Karpas-422 (cell line): ENCODE data around the gene BEND4. TPM values are rescaled to one million over a fixed set of nuclear protein-coding genes. Genes with fewer than 3 reads are reported as not detected.

Source experiments
- DNase-seq: peaks from one replicate; pipeline ENCODE4 v3.0.0-alpha.2; 2015
- H2AFZ ChIP-seq: fragments of 200-600 bp; sonication (generic); 2 replicates; pipeline ENCODE4 v1.6.1; 2014; ENCODE audit warnings: antibody characterized with exemption, low read length, mixed read lengths
- H3K27ac ChIP-seq: fragments of 200-600 bp; sonication (generic); 2 replicates; pipeline ENCODE4 v1.5.1; 2014; ENCODE audit warnings: mild to moderate bottlenecking, low read length, moderate library complexity
- H3K27me3 ChIP-seq: fragments of 200-600 bp; sonication (generic); 2 replicates; pipeline ENCODE4 v1.6.1; 2014; ENCODE audit warnings: low read length, mixed read lengths
- H3K36me3 ChIP-seq: fragments of 200-600 bp; sonication (generic); 2 replicates; pipeline ENCODE4 v1.6.1; 2014; ENCODE audit warnings: low read length, mixed read lengths; ENCODE audit not compliant: insufficient read depth
- H3K4me1 ChIP-seq: fragments of 200-600 bp; sonication (generic); 2 replicates; pipeline ENCODE4 v1.6.1; 2014; ENCODE audit warnings: mild to moderate bottlenecking, low read length, mixed read lengths
- H3K4me2 ChIP-seq: fragments of 200-600 bp; sonication (generic); 2 replicates; pipeline ENCODE4 v1.6.1; 2014; ENCODE audit warnings: low read length, low read depth, mild to moderate bottlenecking; ENCODE audit not compliant: poor library complexity, severe bottlenecking
- H3K4me3 ChIP-seq: fragments of 200-600 bp; sonication (generic); 2 replicates; pipeline ENCODE4 v1.5.1; 2014; ENCODE audit warnings: mild to moderate bottlenecking, antibody characterized with exemption, low read length, mixed read lengths
- H3K79me2 ChIP-seq: fragments of 200-600 bp; sonication (generic); 2 replicates; pipeline ENCODE4 v1.6.1; 2014; ENCODE audit warnings: mild to moderate bottlenecking, low read length, mixed read lengths
- H3K9ac ChIP-seq: fragments of 200-600 bp; sonication (generic); 2 replicates; pipeline ENCODE4 v1.6.0; 2014; ENCODE audit warnings: low read length
- H3K9me2 ChIP-seq: fragments of 200-600 bp; sonication (generic), shearing (Covaris generic); replicated peaks from 2 replicates; pipeline ENCODE4 v1.6.0; 2014; ENCODE audit warnings: mild to moderate bottlenecking, low read length, moderate library complexity; ENCODE audit not compliant: insufficient read depth
- H3K9me3 ChIP-seq: fragments of 300-700, 200-600 bp; sonication (generic); 2 replicates; pipeline ENCODE4 v1.6.1; 2014; ENCODE audit warnings: low read length, mixed read lengths
- H4K20me1 ChIP-seq: fragments of 200-600 bp; sonication (generic); 2 replicates; pipeline ENCODE4 v1.6.1; 2014; ENCODE audit warnings: mild to moderate bottlenecking, antibody characterized with exemption, low read length, low read depth; ENCODE audit not compliant: insufficient read depth
- total RNA-seq: library from RNA; depleted of rRNA; stranded (reverse); fragments of >200 nt; shearing (Covaris generic); gene quantifications from 2 replicates; pipeline ENCODE4 v1.2.3, GENCODE V29; 2014; ENCODE audit warnings: low replicate concordance

The BEND4 gene
- total RNA-seq, 1 experiment from 2014 or later, result not detected

GRCh38 chr4:42151568-42152506, 618 bp downstream of the BEND4 start:
- Histone ChIP-seq H3K79me2 (no peaks in the 10 kb centered on the region), H3K27ac (no peak overlapping the region), H4K20me1 (no peaks in the 10 kb centered on the region), H2AFZ (no peak overlapping the region), H3K27me3 (no peaks in the 10 kb centered on the region), H3K4me1 (no peaks in the 10 kb centered on the region), H3K9ac (no peak overlapping the region), H3K36me3 (no peaks in the 10 kb centered on the region), H3K4me2 (no peak overlapping the region), H3K9me2 (no peaks in the 10 kb centered on the region), H3K9me3 (no peaks in the 10 kb centered on the region), H3K4me3 (no peak overlapping the region)
- DNase-seq, result no peak

- no peak overlapping the region for H3K9ac ChIP-seq
- no peaks in the 10 kb centered on the region for H3K79me2 ChIP-seq
- H3K4me3 ChIP-seq, result no peak overlapping the region
- no peaks in the 10 kb centered on the region for H3K36me3 ChIP-seq
- no peaks in the 10 kb centered on the region for H3K27me3 ChIP-seq
- H2AFZ ChIP-seq, result no peak overlapping the region
- H3K4me2 ChIP-seq, result no peak overlapping the region
- DNase-seq, result no peak
- no peaks in the 10 kb centered on the region for H4K20me1 ChIP-seq
- no peaks in the 10 kb centered on the region for H3K9me3 ChIP-seq
- no peaks in the 10 kb centered on the region for H3K4me1 ChIP-seq
- H3K27ac ChIP-seq, result no peak overlapping the region
- no peaks in the 10 kb centered on the region for H3K9me2 ChIP-seq
These were observed 1.5 kb downstream of the BEND4 start for GRCh38 chr4:42150653-42151567.

GRCh38 chr4:42149004-42149403, 3.5 kb downstream of the BEND4 start:
- DNase-seq, result no peak
- no peaks in the 10 kb centered on the region for H4K20me1 ChIP-seq
- no peak overlapping the region for H3K4me2 ChIP-seq
- H3K4me3 ChIP-seq, result no peak overlapping the region
- H3K9me2 ChIP-seq, result no peaks in the 10 kb centered on the region
- no peak overlapping the region for H3K27ac ChIP-seq
- no peaks in the 10 kb centered on the region for H3K27me3 ChIP-seq
- no peaks in the 10 kb centered on the region for H3K36me3 ChIP-seq
- no peaks in the 10 kb centered on the region for H3K4me1 ChIP-seq
- H3K9ac ChIP-seq, result no peak overlapping the region
- H2AFZ ChIP-seq, result no peak overlapping the region
- H3K79me2 ChIP-seq, result no peaks in the 10 kb centered on the region
- H3K9me3 ChIP-seq, result no peaks in the 10 kb centered on the region

GRCh38 chr4:42148425-42148824, 4.0 kb downstream of the BEND4 start:
- Histone ChIP-seq H3K9me2 (no peaks in the 10 kb centered on the region), H3K4me1 (no peaks in the 10 kb centered on the region), H3K4me2 (no peak overlapping the region), H3K4me3 (no peak overlapping the region), H2AFZ (no peak overlapping the region), H3K36me3 (no peaks in the 10 kb centered on the region), H4K20me1 (no peaks in the 10 kb centered on the region), H3K79me2 (no peaks in the 10 kb centered on the region), H3K9ac (no peak overlapping the region), H3K27me3 (no peaks in the 10 kb centered on the region), H3K27ac (no peak overlapping the region), H3K9me3 (no peaks in the 10 kb centered on the region)
- DNase-seq, result no peak

GRCh38 chr4:42144028-42144427, 8.4 kb downstream of the BEND4 start:
- no peak overlapping the region for H3K27ac ChIP-seq
- no peaks in the 10 kb centered on the region for H4K20me1 ChIP-seq
- no peak overlapping the region for H3K9ac ChIP-seq
- no peaks in the 10 kb centered on the region for H3K4me1 ChIP-seq
- no peak overlapping the region for H2AFZ ChIP-seq
- no peaks in the 10 kb centered on the region for H3K27me3 ChIP-seq
- DNase-seq, result no peak
- no peaks in the 10 kb centered on the region for H3K36me3 ChIP-seq
- H3K9me2 ChIP-seq, result no peaks in the 10 kb centered on the region
- H3K79me2 ChIP-seq, result no peaks in the 10 kb centered on the region
- H3K4me3 ChIP-seq, result no peak overlapping the region
- no peaks in the 10 kb centered on the region for H3K9me3 ChIP-seq
- no peak overlapping the region for H3K4me2 ChIP-seq

- Histone ChIP-seq H3K4me3 (no peak overlapping the region), H3K79me2 (no peaks in the 10 kb centered on the region), H3K4me1 (peaks cover 2% of the 10 kb centered on the region), H4K20me1 (no peaks in the 10 kb centered on the region), H2AFZ (no peak overlapping the region), H3K27ac (no peak overlapping the region), H3K4me2 (no peak overlapping the region), H3K9me3 (no peaks in the 10 kb centered on the region), H3K27me3 (no peaks in the 10 kb centered on the region), H3K9me2 (no peaks in the 10 kb centered on the region), H3K36me3 (no peaks in the 10 kb centered on the region), H3K9ac (no peak overlapping the region)
- no peak for DNase-seq
These were observed 9.9 kb downstream of the BEND4 start for GRCh38 chr4:42142591-42142990.

GRCh38 chr4:42136371-42136770, 16.1 kb downstream of the BEND4 start:
- peaks cover 7% of the 10 kb centered on the region for H3K4me1 ChIP-seq
- no peaks in the 10 kb centered on the region for H3K9me2 ChIP-seq
- H3K9ac ChIP-seq, result no peak overlapping the region
- H3K79me2 ChIP-seq, result no peaks in the 10 kb centered on the region
- H3K4me3 ChIP-seq, result no peak overlapping the region
- no peaks in the 10 kb centered on the region for H4K20me1 ChIP-seq
- H3K27me3 ChIP-seq, result no peaks in the 10 kb centered on the region
- no peak overlapping the region for H2AFZ ChIP-seq
- no peak for DNase-seq
- no peak overlapping the region for H3K27ac ChIP-seq
- no peaks in the 10 kb centered on the region for H3K9me3 ChIP-seq
- H3K36me3 ChIP-seq, result no peaks in the 10 kb centered on the region
- H3K4me2 ChIP-seq, result no peak overlapping the region

- Histone ChIP-seq H3K36me3 (no peaks in the 10 kb centered on the region), H3K79me2 (no peaks in the 10 kb centered on the region), H3K27ac (no peak overlapping the region), H3K9me2 (no peaks in the 10 kb centered on the region), H3K4me1 (peaks cover 7% of the 10 kb centered on the region), H3K4me2 (no peak overlapping the region), H3K27me3 (no peaks in the 10 kb centered on the region), H2AFZ (no peak overlapping the region), H3K9me3 (no peaks in the 10 kb centered on the region), H3K9ac (no peak overlapping the region), H4K20me1 (no peaks in the 10 kb centered on the region), H3K4me3 (no peak overlapping the region)
- no peak for DNase-seq
These were observed 19.4 kb downstream of the BEND4 start for GRCh38 chr4:42133006-42133405.
